K562 (cell line): ENCODE data around the gene RAI1. TPM values are rescaled to one million over a fixed set of nuclear protein-coding genes. Genes with fewer than 3 reads are reported as not detected.

Experiments
- ATAC-seq: fragments of 200-7000 bp; cut with Tn5 transposase; 3 replicates; pipeline ENCODE4 v1.9.1; 2020; ENCODE audit warnings: moderate library complexity
- BruUV-seq: library from RNA; stranded (reverse); fragments of 400-500 nt; replicated peaks from 2 replicates; lab custom pipeline; 2021; lab: Mats Ljungman, UMichigan
- CTCF ChIA-PET: fragments of 300-600 bp; formaldehyde crosslinking; extraction: SDS; loops from one replicate; lab custom pipeline; 2021; ENCODE audit warnings: low intra/inter-chr PET ratio; lab: Yijun Ruan, JAX
- POLR2A ChIA-PET: fragments of 300-600, 350-650 bp; sonication (Branson Sonifier 250); formaldehyde crosslinking; extraction: SDS; loops from one replicate; lab custom pipeline; 2021; ENCODE audit warnings: antibody characterized with exemption, inconsistent platforms; lab: Yijun Ruan, JAX
- DNase-seq, 4 experiments: peaks; one replicate each; pipeline versions ENCODE4 v3.0.0 to v3.0.0-alpha.2; 2011 to 2018; ENCODE audit warnings: low spot score in 3 of 4, mixed read lengths in 3 of 4; ENCODE audit errors: extremely low read depth in 1 of 4
- FAIRE-seq: peaks from 2 replicates; lab custom pipeline; 2011; peaks lifted over from hg19 to GRCh38; lab: Jason Lieb, UNC
- H2AFZ ChIP-seq: 2 replicates; pipeline ENCODE4 v1.6.0; 2011; ENCODE audit warnings: low read depth, low read length, control low read depth, inconsistent platforms
- H3K27ac ChIP-seq: fragments of 200-600 bp; 3 replicates; pipeline ENCODE4 v1.8.0; 2011; ENCODE audit warnings: low read depth, mild to moderate bottlenecking, control low read depth, inconsistent platforms, low read length, moderate library complexity, mixed read lengths; ENCODE audit errors: extremely low read depth
- H3K27me3 ChIP-seq, 2 experiments: fragments of 300-600 bp in 1 of 2; 2 replicates in 1 of 2; 3 replicates in 1 of 2; pipeline versions ENCODE4 v1.6.0 to v1.8.0; 2011; ENCODE audit warnings: inconsistent platforms in 2 of 2, low read length in 2 of 2, mild to moderate bottlenecking in 1 of 2, mixed read lengths in 1 of 2, moderate library complexity in 1 of 2; ENCODE audit not compliant: control insufficient read depth in 2 of 2, insufficient read depth in 2 of 2
- H3K36me3 ChIP-seq: fragments of 300-600 bp; 3 replicates; pipeline ENCODE4 v1.8.0; 2011; ENCODE audit warnings: mild to moderate bottlenecking, low read length, inconsistent platforms; ENCODE audit not compliant: control insufficient read depth, insufficient read depth
- H3K4me1 ChIP-seq, 2 experiments: fragments of 200-600 bp in 1 of 2; replicated peaks in 1 of 2; 2 replicates in 1 of 2; 3 replicates in 1 of 2; pipeline versions ENCODE4 v1.5.1 to v1.8.0; 2011; ENCODE audit warnings: inconsistent platforms in 2 of 2, low read length in 2 of 2, mild to moderate bottlenecking in 1 of 2, mixed read lengths in 1 of 2, moderate library complexity in 1 of 2; ENCODE audit not compliant: control insufficient read depth in 2 of 2, insufficient read depth in 2 of 2
- H3K4me2 ChIP-seq: 2 replicates; pipeline ENCODE4 v1.6.1; 2011; ENCODE audit warnings: low read length, control low read depth, inconsistent platforms, mixed read lengths; ENCODE audit not compliant: insufficient read depth
- H3K4me3 ChIP-seq: fragments of 200-600 bp; sonication (generic), shearing (Covaris generic); 2 replicates; pipeline ENCODE4 v1.5.1; 2016; ENCODE audit warnings: control low read depth, inconsistent platforms
- H3K79me2 ChIP-seq: fragments of 200-600 bp; 3 replicates; pipeline ENCODE4 v1.8.0; 2011; ENCODE audit warnings: low read length, inconsistent platforms; ENCODE audit not compliant: control insufficient read depth, insufficient read depth
- H3K9ac ChIP-seq, 2 experiments: 2 replicates each; pipeline versions ENCODE4 v1.6.0 to v1.6.1; 2011; ENCODE audit warnings: low read depth in 2 of 2, low read length in 2 of 2, control low read depth in 1 of 2, inconsistent platforms in 1 of 2, mild to moderate bottlenecking in 1 of 2, mixed read lengths in 1 of 2; ENCODE audit not compliant: insufficient read depth in 1 of 2
- H3K9me1 ChIP-seq: one replicate; pipeline ENCODE4 v1.6.0; 2011; ENCODE audit warnings: inconsistent platforms, mild to moderate bottlenecking, low read length, moderate library complexity; ENCODE audit not compliant: control insufficient read depth, insufficient read depth
- H3K9me3 ChIP-seq: replicated peaks from 2 replicates; pipeline ENCODE4 v1.5.1; 2011; ENCODE audit warnings: low read depth, low read length, inconsistent platforms; ENCODE audit not compliant: control insufficient read depth, insufficient read depth
- H4K20me1 ChIP-seq: replicated peaks from 2 replicates; pipeline ENCODE4 v1.6.1; 2011; ENCODE audit warnings: low read length, inconsistent platforms, mixed read lengths; ENCODE audit not compliant: control insufficient read depth, insufficient read depth
- CHD7 ChIP-seq: fragments of 200-600 bp; sonication (generic); IDR thresholded peaks from one replicate; pipeline ENCODE4 v1.6.1; 2012; ENCODE audit warnings: mild to moderate bottlenecking, low read depth, low read length, inconsistent platforms
- CREB5 ChIP-seq: fragments of 250-450 bp; sonication (Bioruptor Pico); IDR thresholded peaks from 2 replicates; pipeline ENCODE4 v1.5.0; 2020; ENCODE audit warnings: mild to moderate bottlenecking
- MEIS2 ChIP-seq: fragments of 450-650 bp; IDR thresholded peaks from 2 replicates; pipeline ENCODE4 v1.6.1; 2014; ENCODE audit warnings: mild to moderate bottlenecking; ENCODE audit not compliant: partially characterized antibody
- SIX5 ChIP-seq, 2 experiments: IDR thresholded peaks; 2 replicates each; pipeline ENCODE4 v1.6.1; 2011; ENCODE audit warnings: low read length in 2 of 2, borderline replicate concordance in 1 of 2, low read depth in 1 of 2, mild to moderate bottlenecking in 1 of 2, moderate library complexity in 1 of 2; ENCODE audit not compliant: insufficient read depth in 1 of 2
- STAT5B ChIP-seq: fragments of 250-450 bp; sonication (Bioruptor Pico); IDR thresholded peaks from 2 replicates; pipeline ENCODE4 v1.8.0; 2021; ENCODE audit warnings: mild to moderate bottlenecking, inconsistent platforms
- TARDBP ChIP-seq: fragments of 450-650 bp; IDR thresholded peaks from 2 replicates; pipeline ENCODE4 v1.6.1; 2016
- ZNF324 ChIP-seq: fragments of 250-450 bp; sonication (Bioruptor Pico); IDR thresholded peaks from 2 replicates; pipeline ENCODE4 v1.4.0; 2020; ENCODE audit warnings: mild to moderate bottlenecking
- WGBS: fragments of 100-300 bp; shearing (Covaris generic); methylation state at CpG from one replicate; pipeline ENCODE4 v1.1.6; 2016; ENCODE audit warnings: low coverage, mixed read lengths; ENCODE audit not compliant: insufficient coverage; ENCODE audit errors: missing lambda C conversion rate; 5-methylcytosine and 5-hydroxymethylcytosine counted together
- in situ Hi-C: fragments of 300-500 bp; cut with MboI; formaldehyde crosslinking; loops from 4 replicates; pipeline ENCODE4 v1.15.0; 2018; ENCODE audit warnings: inconsistent platforms, mixed read lengths
- intact Hi-C: fragments of 100-400 bp; cut with micrococcal nuclease; formaldehyde crosslinking; loops from 2 replicates; pipeline ENCODE4 v1.14.2; 2022
- polyA plus RNA-seq, 8 experiments: library from polyadenylated mRNA; depleted of rRNA in 4 of 8; stranded (reverse) in 5 of 8; unstranded in 3 of 8; fragments of >200 nt; fragmentation: Nextera tagmentation in 2 of 8; fragmentation: Illumina TruSeq in 1 of 8; extraction: Ambion mirVana in 2 of 8; extraction: Trizol in 1 of 8; gene quantifications; 2 replicates each; pipeline versions ENCODE4 v1.2.1 to v1.2.3, GENCODE V29; 2011 to 2014; ENCODE audit warnings: inconsistent platforms in 1 of 8, missing spikeins in 1 of 8
- total RNA-seq, 7 experiments: library from RNA; depleted of rRNA in 6 of 7; stranded (reverse); fragments of >200 nt in 6 of 7; fragmentation: Illumina TruSeq in 2 of 7; extraction: Trizol in 2 of 7; gene quantifications; 2 replicates each; pipeline versions ENCODE4 v1.2.1 to v1.2.3, GENCODE V29; 2011 to 2021; ENCODE audit warnings: low replicate concordance in 1 of 7

RAI1 gene
- total and polyA plus RNA-seq, 9 of the 15 experiments (the other 6 are each of a cell fraction or from before 2014, with no cell fraction given): 0.68 to 19.9 (median 5.5) TPM

- no peak for TF ChIP-seq CREB5 (CRISPR knock-in tag)
- TF ChIP-seq TARDBP: no peak
- TF ChIP-seq ZNF324 (CRISPR knock-in tag): no peak
- TF ChIP-seq STAT5B (CRISPR knock-in tag): no peak
These were observed 81.5 kb downstream of the RAI1 start (continued) for GRCh38 chr17:17762744-17763105.

GRCh38 chr17:17763136-17763535 is 81.9 kb downstream of the RAI1 start:
- Histone ChIP-seq H3K9me3 (no peaks in the 10 kb centered on the region), H3K4me3 (no peak overlapping the region), H4K20me1 (no peaks in the 10 kb centered on the region), H3K79me2 (no peaks in the 10 kb centered on the region), H3K27me3 (no peaks in the 10 kb centered on the region), H3K27ac (no peak overlapping the region)
- intact Hi-C loops: no loop called here
- no peak for FAIRE-seq
- TF ChIP-seq MEIS2: no peak
- TF ChIP-seq SIX5 (IDR thresholded peaks at IDR 0.05; ENCODE audit: borderline replicate concordance in 1 of 2, insufficient read depth in 1 of 2, low read depth in 1 of 2, low read length in 2 of 2): no peak
- TF ChIP-seq CHD7: no peak
- TF ChIP-seq, all 486 proteins: peak for 0
- H3K4me1 ChIP-seq: peaks cover 0 to 15% of the 10 kb centered on the region in 2 experiments; a peak in 2 of 5 replicates
- H3K9me1 ChIP-seq: no peaks in the 10 kb centered on the region
- no peak overlapping the region for H3K4me2 ChIP-seq
- no peak overlapping the region for H2AFZ ChIP-seq
- H3K36me3 ChIP-seq: peaks cover 2% of the 10 kb centered on the region; the same call in 1 of the 3 replicates
- ATAC-seq: no peak
- no peak for DNase-seq
- H3K9ac ChIP-seq: 0 out of 4 replicates have a peak overlapping the region, but pooled peaks of 1 of the 2 experiments have one; percentile 35
- ChIA-PET POLR2A (interaction anchor here (1.6 kb wide), 1 partner anchor 14 kb away, joined by 6 read pairs; no protein-coding TSS in a partner anchor), CTCF (no interaction called here)
- in situ Hi-C loops: no loop called here
- BruUV-seq: no TSS peak
- 81% methylated on average over 6 of the region's 9 CpGs for WGBS
